Neural cell (in vitro differentiated cells): Measurements from ENCODE around the gene BEND5. TPM values are rescaled to one million over a fixed set of nuclear protein-coding genes. Genes with fewer than 3 reads are reported as not detected.

ENCODE experiments used
- H2AFZ ChIP-seq: fragments of 200-600, 300-800 bp; sonication (generic), shearing (Covaris generic); 2 replicates; pipeline ENCODE4 v1.6.0; 2014; ENCODE audit warnings: low read depth, mild to moderate bottlenecking, antibody characterized with exemption, low read length, moderate library complexity
- H3F3A ChIP-seq: fragments of 200-600 bp; shearing (Covaris generic); 2 replicates; pipeline ENCODE4 v1.6.1; 2016; ENCODE audit warnings: mild to moderate bottlenecking, moderate library complexity, mixed read lengths, antibody characterized with exemption, low read length; ENCODE audit not compliant: insufficient read depth, poor library complexity, severe bottlenecking
- H3K27ac ChIP-seq: fragments of 200-600, 300-800 bp; sonication (generic), shearing (Covaris generic); 2 replicates; pipeline ENCODE4 v1.5.1; 2014; ENCODE audit warnings: mild to moderate bottlenecking, low read length, moderate library complexity
- H3K27me3 ChIP-seq: fragments of 300-800, 200-600 bp; sonication (generic), shearing (Covaris generic); 2 replicates; pipeline ENCODE4 v1.6.0; 2014; ENCODE audit warnings: mild to moderate bottlenecking, low read depth, low read length, moderate library complexity; ENCODE audit not compliant: insufficient read depth
- H3K36me3 ChIP-seq: fragments of 300-800, 200-600 bp; sonication (generic), shearing (Covaris generic); 2 replicates; pipeline ENCODE4 v1.5.1; 2014; ENCODE audit warnings: mild to moderate bottlenecking, antibody characterized with exemption, low read length, moderate library complexity; ENCODE audit not compliant: insufficient read depth
- H3K4me2 ChIP-seq: fragments of 300-800, 200-600 bp; sonication (generic), shearing (Covaris generic); 2 replicates; pipeline ENCODE4 v1.6.0; 2014; ENCODE audit warnings: mild to moderate bottlenecking, low read length
- H3K4me3 ChIP-seq: fragments of 300-800, 200-600 bp; sonication (generic), shearing (Covaris generic); 2 replicates; pipeline ENCODE4 v1.5.1; 2014; ENCODE audit warnings: mild to moderate bottlenecking, low read length, moderate library complexity
- H3K79me2 ChIP-seq: fragments of 200-600 bp; shearing (Covaris generic); replicated peaks from 2 replicates; pipeline ENCODE4 v1.6.0; 2014; ENCODE audit warnings: mild to moderate bottlenecking, low read length, moderate library complexity; ENCODE audit not compliant: insufficient read depth
- H3K9ac ChIP-seq: fragments of 300-800, 200-600 bp; sonication (generic), shearing (Covaris generic); 2 replicates; pipeline ENCODE4 v1.6.1; 2016; ENCODE audit warnings: mild to moderate bottlenecking, low read length, mixed read lengths
- H3K9me2 ChIP-seq: fragments of 200-600 bp; shearing (Covaris generic); 2 replicates; pipeline ENCODE4 v1.6.1; 2016; ENCODE audit warnings: mild to moderate bottlenecking, low read length, mixed read lengths; ENCODE audit not compliant: insufficient read depth
- H3K9me3 ChIP-seq: fragments of 200-600, 300-800 bp; sonication (generic), shearing (Covaris generic); 2 replicates; pipeline ENCODE4 v1.6.1; 2016; ENCODE audit warnings: mild to moderate bottlenecking, mixed run types, low read length, moderate library complexity, mixed read lengths
- H4K20me1 ChIP-seq: fragments of 200-600 bp; shearing (Covaris generic); 2 replicates; pipeline ENCODE4 v1.6.1; 2016; ENCODE audit warnings: mild to moderate bottlenecking, mixed run types; ENCODE audit not compliant: insufficient read depth
- EP300 ChIP-seq: fragments of 450-650 bp; conservative IDR thresholded peaks from 2 replicates; pipeline ENCODE4 v1.6.1; 2014; ENCODE audit warnings: antibody characterized with exemption, mild to moderate bottlenecking, moderate library complexity; ENCODE audit not compliant: poor library complexity, severe bottlenecking
- EZH2 ChIP-seq: fragments of 200-600, 300-800 bp; shearing (Covaris generic), sonication (generic); IDR thresholded peaks from 2 replicates; pipeline ENCODE4 v1.6.1; 2014; ENCODE audit warnings: antibody characterized with exemption, low read length, borderline replicate concordance, mild to moderate bottlenecking; ENCODE audit not compliant: insufficient read depth, poor library complexity, severe bottlenecking
- MXI1 ChIP-seq: fragments of 450-650 bp; conservative IDR thresholded peaks from 2 replicates; pipeline ENCODE4 v1.6.1; 2014; ENCODE audit warnings: antibody characterized with exemption, mild to moderate bottlenecking; ENCODE audit not compliant: poor library complexity, severe bottlenecking
- POLR2AphosphoS5 ChIP-seq: IDR thresholded peaks from 2 replicates; pipeline ENCODE4 v1.6.1; 2012
- RAD21 ChIP-seq: fragments of 450-650 bp; conservative IDR thresholded peaks from 2 replicates; pipeline ENCODE4 v1.6.1; 2014; ENCODE audit warnings: antibody characterized with exemption, mild to moderate bottlenecking, moderate library complexity
- SMC3 ChIP-seq: fragments of 450-650 bp; conservative IDR thresholded peaks from 2 replicates; pipeline ENCODE4 v1.6.1; 2014; ENCODE audit warnings: antibody characterized with exemption, mild to moderate bottlenecking, moderate library complexity; ENCODE audit not compliant: poor library complexity
- TAF1 ChIP-seq: IDR thresholded peaks from 2 replicates; pipeline ENCODE4 v1.6.1; 2012; ENCODE audit warnings: low read depth
- polyA plus RNA-seq: library from polyadenylated mRNA; depleted of rRNA; stranded (reverse); fragments of >200 nt; gene quantifications from 2 replicates; pipeline ENCODE4 v1.2.3, GENCODE V29; 2014
- TF ChIP-seq, protein P1 (sequence below): fragments of 450-650 bp; IDR thresholded peaks from 2 replicates; pipeline ENCODE4 v1.5.1; 2014; ENCODE audit warnings: antibody characterized with exemption, mild to moderate bottlenecking, moderate library complexity; ENCODE audit not compliant: poor library complexity, severe bottlenecking
- TF ChIP-seq, protein P2 (sequence below): IDR thresholded peaks from 2 replicates; pipeline ENCODE4 v1.6.1; 2012; ENCODE audit warnings: borderline replicate concordance

Gene BEND5
- polyA plus RNA-seq, 1 donor from 2014 or later, result 64.9 TPM

DNA sequence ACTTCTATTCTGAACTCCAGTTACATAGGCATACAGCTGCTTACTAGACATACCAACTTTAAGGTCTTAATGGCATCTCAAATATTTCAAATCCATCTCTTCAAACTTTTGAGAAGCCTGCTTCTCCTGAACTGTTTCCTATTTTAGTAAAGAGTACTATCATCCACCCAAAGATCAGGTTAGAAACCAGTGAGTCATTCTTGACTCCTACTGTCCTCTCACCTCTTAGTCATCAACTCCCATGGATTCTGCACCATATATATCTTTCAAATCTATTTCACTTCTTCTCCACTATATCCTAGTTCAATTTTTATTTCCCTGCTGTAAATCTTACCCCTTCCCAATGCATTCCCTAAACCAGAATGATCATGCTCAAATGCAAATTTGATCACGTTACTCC is 18.1 kb upstream of the BEND5 start:
- Histone ChIP-seq H3F3A (no peaks in the 10 kb centered on the region), H3K79me2 (no peaks in the 10 kb centered on the region), H4K20me1 (no peaks in the 10 kb centered on the region), H3K4me3 (no peak overlapping the region), H3K9me2 (no peaks in the 10 kb centered on the region), H3K36me3 (no peaks in the 10 kb centered on the region), H3K27ac (no peak overlapping the region), H2AFZ (no peak overlapping the region), H3K9me3 (no peaks in the 10 kb centered on the region), H3K9ac (no peak overlapping the region), H3K27me3 (no peaks in the 10 kb centered on the region), H3K4me2 (no peak overlapping the region)
- no peak for TF ChIP-seq EP300
- no peak for TF ChIP-seq RAD21
- no peak for TF ChIP-seq MXI1
- no peak for TF ChIP-seq TAF1
- TF ChIP-seq, protein P1, sequence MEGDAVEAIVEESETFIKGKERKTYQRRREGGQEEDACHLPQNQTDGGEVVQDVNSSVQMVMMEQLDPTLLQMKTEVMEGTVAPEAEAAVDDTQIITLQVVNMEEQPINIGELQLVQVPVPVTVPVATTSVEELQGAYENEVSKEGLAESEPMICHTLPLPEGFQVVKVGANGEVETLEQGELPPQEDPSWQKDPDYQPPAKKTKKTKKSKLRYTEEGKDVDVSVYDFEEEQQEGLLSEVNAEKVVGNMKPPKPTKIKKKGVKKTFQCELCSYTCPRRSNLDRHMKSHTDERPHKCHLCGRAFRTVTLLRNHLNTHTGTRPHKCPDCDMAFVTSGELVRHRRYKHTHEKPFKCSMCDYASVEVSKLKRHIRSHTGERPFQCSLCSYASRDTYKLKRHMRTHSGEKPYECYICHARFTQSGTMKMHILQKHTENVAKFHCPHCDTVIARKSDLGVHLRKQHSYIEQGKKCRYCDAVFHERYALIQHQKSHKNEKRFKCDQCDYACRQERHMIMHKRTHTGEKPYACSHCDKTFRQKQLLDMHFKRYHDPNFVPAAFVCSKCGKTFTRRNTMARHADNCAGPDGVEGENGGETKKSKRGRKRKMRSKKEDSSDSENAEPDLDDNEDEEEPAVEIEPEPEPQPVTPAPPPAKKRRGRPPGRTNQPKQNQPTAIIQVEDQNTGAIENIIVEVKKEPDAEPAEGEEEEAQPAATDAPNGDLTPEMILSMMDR, result no peak
- no peak for TF ChIP-seq POLR2AphosphoS5
- TF ChIP-seq, protein P2, sequence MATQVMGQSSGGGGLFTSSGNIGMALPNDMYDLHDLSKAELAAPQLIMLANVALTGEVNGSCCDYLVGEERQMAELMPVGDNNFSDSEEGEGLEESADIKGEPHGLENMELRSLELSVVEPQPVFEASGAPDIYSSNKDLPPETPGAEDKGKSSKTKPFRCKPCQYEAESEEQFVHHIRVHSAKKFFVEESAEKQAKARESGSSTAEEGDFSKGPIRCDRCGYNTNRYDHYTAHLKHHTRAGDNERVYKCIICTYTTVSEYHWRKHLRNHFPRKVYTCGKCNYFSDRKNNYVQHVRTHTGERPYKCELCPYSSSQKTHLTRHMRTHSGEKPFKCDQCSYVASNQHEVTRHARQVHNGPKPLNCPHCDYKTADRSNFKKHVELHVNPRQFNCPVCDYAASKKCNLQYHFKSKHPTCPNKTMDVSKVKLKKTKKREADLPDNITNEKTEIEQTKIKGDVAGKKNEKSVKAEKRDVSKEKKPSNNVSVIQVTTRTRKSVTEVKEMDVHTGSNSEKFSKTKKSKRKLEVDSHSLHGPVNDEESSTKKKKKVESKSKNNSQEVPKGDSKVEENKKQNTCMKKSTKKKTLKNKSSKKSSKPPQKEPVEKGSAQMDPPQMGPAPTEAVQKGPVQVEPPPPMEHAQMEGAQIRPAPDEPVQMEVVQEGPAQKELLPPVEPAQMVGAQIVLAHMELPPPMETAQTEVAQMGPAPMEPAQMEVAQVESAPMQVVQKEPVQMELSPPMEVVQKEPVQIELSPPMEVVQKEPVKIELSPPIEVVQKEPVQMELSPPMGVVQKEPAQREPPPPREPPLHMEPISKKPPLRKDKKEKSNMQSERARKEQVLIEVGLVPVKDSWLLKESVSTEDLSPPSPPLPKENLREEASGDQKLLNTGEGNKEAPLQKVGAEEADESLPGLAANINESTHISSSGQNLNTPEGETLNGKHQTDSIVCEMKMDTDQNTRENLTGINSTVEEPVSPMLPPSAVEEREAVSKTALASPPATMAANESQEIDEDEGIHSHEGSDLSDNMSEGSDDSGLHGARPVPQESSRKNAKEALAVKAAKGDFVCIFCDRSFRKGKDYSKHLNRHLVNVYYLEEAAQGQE, result no peak
- TF ChIP-seq EZH2, result no peak
- TF ChIP-seq SMC3, result no peak

DNA sequence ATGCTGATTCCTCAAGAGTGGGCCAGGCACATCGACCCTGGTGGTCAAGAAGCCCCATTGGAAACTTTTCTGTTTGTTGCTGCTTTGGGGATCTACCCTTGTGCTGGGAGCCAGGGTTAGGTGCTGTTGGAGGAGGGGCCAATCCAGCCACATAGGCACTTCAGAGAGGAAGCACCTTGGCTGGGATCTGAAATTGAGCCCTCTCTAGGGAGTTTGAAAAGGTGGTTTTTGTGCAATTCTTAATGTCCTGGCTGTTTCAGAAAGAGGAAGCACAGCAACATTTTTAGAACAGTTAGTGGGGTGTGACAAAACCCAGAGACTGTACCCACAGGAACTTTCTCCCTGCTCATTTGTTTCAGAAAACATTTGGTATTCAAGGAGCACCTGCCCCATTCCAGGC is 17.2 kb upstream of the BEND5 start:
- H3K27ac ChIP-seq, result no peak overlapping the region

DNA sequence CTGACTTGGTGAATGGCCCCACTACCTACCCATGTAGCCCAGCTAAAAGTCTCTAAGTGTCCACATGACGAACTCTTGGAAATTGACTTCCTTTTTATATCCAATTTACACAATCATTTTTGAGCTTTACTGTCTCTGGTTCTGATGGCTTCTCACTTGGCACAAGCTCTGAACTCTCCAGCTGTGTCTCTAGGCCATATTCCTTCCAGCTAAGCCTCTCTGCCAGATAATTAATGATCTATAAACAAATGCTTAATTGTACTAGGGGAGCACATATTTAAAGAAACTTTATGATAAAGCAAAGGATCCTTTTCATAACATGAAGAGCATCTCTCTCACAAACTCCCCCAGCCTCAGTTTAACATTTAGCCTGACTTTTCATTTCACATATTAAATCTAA is 16.3 kb upstream of the BEND5 start:
- Histone ChIP-seq H3K4me2 (no peak overlapping the region), H3K79me2 (no peaks in the 10 kb centered on the region), H3K27ac (no peak overlapping the region), H3K9me2 (no peaks in the 10 kb centered on the region), H3K36me3 (no peaks in the 10 kb centered on the region), H3K4me3 (no peak overlapping the region), H3F3A (no peaks in the 10 kb centered on the region), H3K27me3 (no peaks in the 10 kb centered on the region), H4K20me1 (no peaks in the 10 kb centered on the region), H2AFZ (no peak overlapping the region), H3K9me3 (no peaks in the 10 kb centered on the region), H3K9ac (no peak overlapping the region)
- TF ChIP-seq SMC3 (no peak), MXI1 (no peak), EP300 (no peak), TAF1 (no peak), EZH2 (no peak), RAD21 (no peak), POLR2AphosphoS5 (no peak)
- TF ChIP-seq, protein P1, result no peak
- TF ChIP-seq, protein P2, result no peak

More for the DNA sequence above, 17.2 kb upstream of the BEND5 start:
- Histone ChIP-seq H4K20me1 (no peaks in the 10 kb centered on the region), H3K4me3 (no peak overlapping the region), H3F3A (no peaks in the 10 kb centered on the region), H3K9me2 (no peaks in the 10 kb centered on the region), H3K9ac (no peak overlapping the region), H3K27me3 (no peaks in the 10 kb centered on the region), H3K4me2 (no peak overlapping the region), H2AFZ (no peak overlapping the region), H3K79me2 (no peaks in the 10 kb centered on the region), H3K36me3 (no peaks in the 10 kb centered on the region), H3K9me3 (no peaks in the 10 kb centered on the region)
- no peak for TF ChIP-seq TAF1
- TF ChIP-seq RAD21, result no peak
